Stimulated activated naive B cell treated with anti-CD40 and anti-IgM and Interleukin-4, amounts not matched to agents 10 μg/mL and 1 μg/mL and 100 μg/mL, for 72 hours (primary cell): ENCODE measurements around the gene SENP3.
A peak's percentile ranks its signal among the peaks of the same experiment; 100 is the strongest.

Source experiments
- ATAC-seq, 2 donors: fragments of 150-1000 bp; cut with Tn5 transposase; replicated peaks; 2 replicates each; pipeline ENCODE4 v1.10.0; 2021; ENCODE audit warnings: moderate library complexity in 1 of 2
- DNase-seq: peaks from one replicate; pipeline ENCODE4 v3.0.0; 2021
- H3K27ac Mint-ChIP-seq: one replicate; pipeline ENCODE4 v1.8.0; 2022; ENCODE audit warnings: mild to moderate bottlenecking, mixed read lengths
- H3K27me3 Mint-ChIP-seq, 2 donors: one replicate each; pipeline ENCODE4 v1.8.0; 2022; ENCODE audit warnings: mixed read lengths in 2 of 2
- H3K36me3 Mint-ChIP-seq, 2 donors: one replicate each; pipeline ENCODE4 v1.8.0; 2022; ENCODE audit warnings: mixed read lengths in 2 of 2, mild to moderate bottlenecking in 1 of 2
- H3K4me1 Mint-ChIP-seq, 2 donors: one replicate each; pipeline ENCODE4 v1.8.0; 2022; ENCODE audit warnings: mixed read lengths in 2 of 2, mild to moderate bottlenecking in 1 of 2
- H3K4me3 Mint-ChIP-seq, 2 donors: one replicate each; pipeline ENCODE4 v1.8.0; 2022; ENCODE audit warnings: mild to moderate bottlenecking in 2 of 2, mixed read lengths in 2 of 2, moderate library complexity in 1 of 2
- H3K9me3 Mint-ChIP-seq, 2 donors: one replicate each; pipeline ENCODE4 v1.8.0; 2022; ENCODE audit warnings: mixed read lengths in 2 of 2, mild to moderate bottlenecking in 1 of 2

SENP3 gene

GRCh38 chr17:7576432-7576937 is 14.8 kb downstream of the SENP3 start:
- H3K4me1 Mint-ChIP-seq: peaks cover 52 to 90% of the 10 kb centered on the region in 2 donors
- DNase-seq (no peak), ATAC-seq (no peak)
- peaks cover 78 to 96% of the 10 kb centered on the region in 2 donors for H3K36me3 Mint-ChIP-seq
- peak overlapping the region; percentile 100 for H3K27ac Mint-ChIP-seq
- peak overlapping the region; percentile 8 to 53 for H3K4me3 Mint-ChIP-seq
- peaks cover 1 to 3% of the 10 kb centered on the region in 2 donors for H3K9me3 Mint-ChIP-seq
- peaks cover 5 to 7% of the 10 kb centered on the region in 2 donors for H3K27me3 Mint-ChIP-seq

GRCh38 chr17:7577327-7578199 is 15.8 kb downstream of the SENP3 start:
- peak overlapping the region; percentile 100 for H3K27ac Mint-ChIP-seq
- no peak for ATAC-seq

DNA sequence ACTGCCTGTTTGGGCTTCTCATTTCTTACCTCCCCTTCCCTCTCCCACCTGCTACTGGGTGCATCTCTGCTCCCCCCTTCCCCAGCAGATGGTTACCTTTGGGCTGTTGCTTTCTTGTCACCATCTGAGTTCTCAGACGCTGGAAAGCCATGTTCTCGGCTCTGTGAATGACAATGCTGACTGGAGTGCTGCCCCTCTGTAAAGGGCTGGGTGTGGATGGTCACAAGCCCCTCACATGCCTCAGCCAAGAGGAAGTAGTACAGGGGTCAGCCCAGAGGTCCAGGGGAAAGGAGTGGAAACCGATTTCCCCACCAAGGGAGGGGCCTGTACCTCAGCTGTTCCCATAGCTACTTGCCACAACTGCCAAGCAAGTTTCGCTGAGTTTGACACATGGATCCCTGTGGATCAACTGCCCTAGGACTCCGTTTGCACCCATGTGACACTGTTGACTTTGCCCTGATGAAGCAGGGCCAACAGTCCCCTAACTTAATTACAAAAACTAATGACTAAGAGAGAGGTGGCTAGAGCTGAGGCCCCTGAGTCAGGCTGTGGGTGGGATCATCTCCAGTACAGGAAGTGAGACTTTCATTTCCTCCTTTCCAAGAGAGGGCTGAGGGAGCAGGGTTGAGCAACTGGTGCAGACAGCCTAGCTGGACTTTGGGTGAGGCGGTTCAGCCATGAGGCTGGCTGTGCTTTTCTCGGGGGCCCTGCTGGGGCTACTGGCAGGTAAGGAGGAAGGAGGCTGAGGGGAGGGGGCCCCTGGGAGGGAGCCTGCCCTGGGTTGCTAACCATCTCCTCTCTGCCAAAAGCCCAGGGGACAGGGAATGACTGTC is 17.5 kb downstream of the SENP3 start, which contains the start of gene CD68:
TSS of gene CD68 (plus strand) at position 638 of the 833 bp plus-strand sequence. CDS start at position 678, 40 bp downstream.
- Mint-ChIP-seq H3K27me3 (no peaks in the 10 kb centered on the region), H3K27ac (peak within 1 kb of the TSS; percentile 100), H3K36me3 (peaks cover 72 to 90% of the 10 kb centered on the region in 2 donors), H3K4me3 (peak within 1 kb of the TSS; percentile 77 to 79), H3K4me1 (peaks cover 59 to 87% of the 10 kb centered on the region in 2 donors), H3K9me3 (no peaks in the 10 kb centered on the region)
- ATAC-seq (peak; percentile 81 to 82), DNase-seq (peak; percentile 83)

More at GRCh38 chr17:7577327-7578199, 15.8 kb downstream of the SENP3 start:
- Mint-ChIP-seq H3K27me3 (peaks cover 4 to 6% of the 10 kb centered on the region in 2 donors), H3K4me3 (peak overlapping the region in 1 of 2 donors; percentile 44), H3K4me1 (peaks cover 58 to 92% of the 10 kb centered on the region in 2 donors), H3K9me3 (peaks cover 1 to 3% of the 10 kb centered on the region in 2 donors), H3K36me3 (peaks cover 78 to 95% of the 10 kb centered on the region in 2 donors)
- no peak for DNase-seq

DNA sequence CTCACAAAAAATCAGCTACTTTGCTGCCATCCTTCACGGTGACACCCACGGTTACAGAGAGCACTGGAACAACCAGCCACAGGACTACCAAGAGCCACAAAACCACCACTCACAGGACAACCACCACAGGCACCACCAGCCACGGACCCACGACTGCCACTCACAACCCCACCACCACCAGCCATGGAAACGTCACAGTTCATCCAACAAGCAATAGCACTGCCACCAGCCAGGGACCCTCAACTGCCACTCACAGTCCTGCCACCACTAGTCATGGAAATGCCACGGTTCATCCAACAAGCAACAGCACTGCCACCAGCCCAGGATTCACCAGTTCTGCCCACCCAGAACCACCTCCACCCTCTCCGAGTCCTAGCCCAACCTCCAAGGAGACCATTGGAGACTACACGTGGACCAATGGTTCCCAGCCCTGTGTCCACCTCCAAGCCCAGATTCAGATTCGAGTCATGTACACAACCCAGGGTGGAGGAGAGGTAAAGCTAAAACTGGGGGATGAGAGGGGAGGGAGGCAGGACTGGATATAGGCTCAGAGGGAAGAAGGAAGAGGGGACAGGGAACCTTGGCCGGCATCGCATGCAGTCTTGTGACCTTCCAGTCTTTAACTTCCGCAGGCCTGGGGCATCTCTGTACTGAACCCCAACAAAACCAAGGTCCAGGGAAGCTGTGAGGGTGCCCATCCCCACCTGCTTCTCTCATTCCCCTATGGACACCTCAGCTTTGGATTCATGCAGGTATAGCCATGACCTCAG is 18.3 kb downstream of the SENP3 start:
- no peaks in the 10 kb centered on the region for H3K27me3 Mint-ChIP-seq
- no peak for DNase-seq
- no peaks in the 10 kb centered on the region for H3K9me3 Mint-ChIP-seq
- peaks cover 59 to 91% of the 10 kb centered on the region in 2 donors for H3K4me1 Mint-ChIP-seq
- H3K4me3 Mint-ChIP-seq: peak overlapping the region; percentile 77 to 79
- peak overlapping the region; percentile 100 for H3K27ac Mint-ChIP-seq
- ATAC-seq: peak; percentile 3 to 6
- H3K36me3 Mint-ChIP-seq: peaks cover 72 to 88% of the 10 kb centered on the region in 2 donors

GRCh38 chr17:7580604-7581575 is 19.2 kb downstream of the SENP3 start:
- Mint-ChIP-seq H3K4me3 (peak overlapping the region; percentile 15 to 56), H3K4me1 (peaks cover 62 to 92% of the 10 kb centered on the region in 2 donors), H3K27ac (peak overlapping the region; percentile 100), H3K9me3 (no peaks in the 10 kb centered on the region), H3K36me3 (peaks cover 70 to 85% of the 10 kb centered on the region in 2 donors), H3K27me3 (no peaks in the 10 kb centered on the region)
- DNase-seq (no peak), ATAC-seq (no peak)

DNA sequence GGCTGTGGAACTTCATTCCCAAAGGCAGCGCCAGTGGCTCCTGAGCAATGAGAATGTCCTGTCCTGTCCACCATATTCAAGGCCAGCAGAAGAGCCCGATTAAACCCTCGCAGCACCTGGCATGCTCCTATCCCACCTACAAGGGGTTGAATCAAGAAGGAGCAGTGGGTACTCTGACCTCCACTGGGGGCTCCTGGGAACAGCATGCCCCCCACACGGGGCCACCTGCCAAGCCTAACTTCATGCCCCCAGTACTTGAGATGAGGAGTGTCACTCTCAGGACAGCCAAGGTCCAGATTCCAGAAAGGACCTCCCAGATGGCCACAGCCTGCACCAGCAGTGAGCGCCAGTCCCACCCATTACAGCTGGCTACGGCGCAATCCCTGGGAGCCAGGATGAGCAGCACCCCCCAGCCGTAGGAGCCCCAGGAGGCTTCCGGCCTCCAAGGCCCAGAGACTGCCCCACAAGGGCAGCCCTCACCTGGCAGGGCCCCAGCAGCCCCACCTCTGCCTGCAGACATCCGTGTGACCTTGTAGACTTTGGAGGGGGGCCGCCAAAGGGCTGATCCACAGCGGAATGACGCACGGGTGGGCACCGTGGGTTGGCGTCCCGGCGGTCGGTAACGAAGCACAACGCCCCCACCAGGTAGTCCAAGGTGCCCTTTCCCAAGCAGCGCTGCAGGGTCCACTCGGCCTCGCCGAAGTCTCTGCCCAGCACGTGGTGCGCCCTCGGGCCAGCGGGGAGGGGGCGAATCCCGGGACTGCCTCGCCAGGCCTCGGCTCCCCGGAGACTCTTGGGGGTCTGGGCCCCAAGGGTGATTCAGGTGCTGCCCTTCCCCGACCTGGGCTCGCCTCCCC is 20.9 kb downstream of the SENP3 start:
- no peak for ATAC-seq
- peaks cover 52 to 82% of the 10 kb centered on the region in 2 donors for H3K4me1 Mint-ChIP-seq
- peak overlapping the region; percentile 95 to 97 for H3K4me3 Mint-ChIP-seq
- peaks cover 65 to 79% of the 10 kb centered on the region in 2 donors for H3K36me3 Mint-ChIP-seq
- no peaks in the 10 kb centered on the region for H3K9me3 Mint-ChIP-seq
- no peak for DNase-seq
- H3K27me3 Mint-ChIP-seq: no peaks in the 10 kb centered on the region
- peak overlapping the region; percentile 100 for H3K27ac Mint-ChIP-seq

GRCh38 chr17:7583253-7584109 is 21.8 kb downstream of the SENP3 start, which contains the start of gene MPDU1:
Gene MPDU1 (plus strand): TSS chr17:7583852. CDS start chr17:7583863, 11 bp downstream.
- Mint-ChIP-seq H3K4me3 (peak within 1 kb of the TSS; percentile 95 to 97), H3K9me3 (no peaks in the 10 kb centered on the region), H3K27me3 (no peaks in the 10 kb centered on the region), H3K27ac (peak within 1 kb of the TSS; percentile 100), H3K36me3 (peaks cover 67 to 79% of the 10 kb centered on the region in 2 donors), H3K4me1 (peaks cover 47 to 78% of the 10 kb centered on the region in 2 donors)
- peak; percentile 75 to 80 for ATAC-seq
- peak; percentile 95 for DNase-seq

GRCh38 chr17:7586673-7587419 is 25.1 kb downstream of the SENP3 start:
- no peak overlapping the region for H3K4me3 Mint-ChIP-seq
- no peaks in the 10 kb centered on the region for H3K9me3 Mint-ChIP-seq
- no peaks in the 10 kb centered on the region for H3K27me3 Mint-ChIP-seq
- peaks cover 60 to 67% of the 10 kb centered on the region in 2 donors for H3K36me3 Mint-ChIP-seq
- H3K4me1 Mint-ChIP-seq: peaks cover 20 to 60% of the 10 kb centered on the region in 2 donors
- ATAC-seq (no peak), DNase-seq (no peak)
- H3K27ac Mint-ChIP-seq: peak overlapping the region; percentile 59

GRCh38 chr17:7587420-7588151 is 25.9 kb downstream of the SENP3 start:
- Mint-ChIP-seq H3K9me3 (no peaks in the 10 kb centered on the region), H3K27me3 (no peaks in the 10 kb centered on the region), H3K4me3 (no peak overlapping the region), H3K4me1 (peaks cover 13 to 53% of the 10 kb centered on the region in 2 donors), H3K36me3 (peaks cover 54 to 67% of the 10 kb centered on the region in 2 donors), H3K27ac (peak overlapping the region; percentile 59)
- no peak for ATAC-seq
- DNase-seq: no peak

DNA sequence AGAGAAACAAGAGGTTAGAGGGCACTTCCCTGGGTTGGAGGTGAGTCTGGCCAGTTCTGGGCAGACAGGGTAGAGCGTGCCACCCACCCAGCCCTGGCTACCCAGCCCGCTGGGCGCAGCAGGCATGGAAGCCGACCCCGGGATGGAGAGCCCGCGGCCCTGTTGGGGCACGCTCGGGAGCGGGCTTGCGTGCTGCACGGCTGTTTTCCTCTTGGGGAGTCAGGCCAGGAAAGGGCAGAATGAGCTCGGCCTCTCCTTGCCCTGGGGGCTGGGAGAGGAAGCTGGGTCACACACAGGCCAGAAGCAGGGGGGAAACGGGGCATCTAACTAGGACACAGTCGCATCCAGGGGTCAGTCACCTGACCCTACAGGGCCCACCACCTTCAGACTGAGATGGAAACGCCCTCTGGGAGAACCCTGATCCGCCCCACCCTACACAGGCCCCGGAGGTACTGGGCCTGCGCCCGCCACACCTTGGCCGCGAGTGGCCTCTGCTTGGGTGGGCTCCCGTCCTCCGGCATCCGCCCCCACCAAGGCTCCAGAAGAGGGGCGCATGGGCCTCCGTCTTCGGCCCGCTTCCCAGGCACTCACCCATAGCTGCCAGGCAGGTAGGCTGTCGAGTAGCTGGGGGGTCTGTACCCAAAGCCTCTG is 27.0 kb downstream of the SENP3 start:
- Mint-ChIP-seq H3K9me3 (no peaks in the 10 kb centered on the region), H3K4me3 (no peak overlapping the region), H3K27ac (no peak overlapping the region), H3K36me3 (peaks cover 55 to 71% of the 10 kb centered on the region in 2 donors), H3K27me3 (no peaks in the 10 kb centered on the region), H3K4me1 (peaks cover 8 to 45% of the 10 kb centered on the region in 2 donors)
- no peak for DNase-seq
- ATAC-seq: no peak
